Trophoblast cell (in vitro differentiated cells and primary cell): ENCODE data around the gene PCP4.

Experiments
- DNase-seq, 2 donors: peaks; one replicate each; pipeline ENCODE4 v3.0.0-alpha.2; 2016
- H2AFZ ChIP-seq: 2 replicates; pipeline ENCODE4 v1.6.1; 2013; ENCODE audit warnings: low read length, moderate library complexity, mild to moderate bottlenecking; ENCODE audit not compliant: insufficient read depth, poor library complexity
- H2AK5ac ChIP-seq: 2 replicates; pipeline ENCODE4 v1.6.1; 2013; ENCODE audit warnings: mild to moderate bottlenecking, low read length
- H2BK120ac ChIP-seq: 2 replicates; pipeline ENCODE4 v1.6.1; 2013; ENCODE audit warnings: low read length, mild to moderate bottlenecking, moderate library complexity; ENCODE audit not compliant: insufficient read depth, poor library complexity
- H2BK12ac ChIP-seq: 2 replicates; pipeline ENCODE4 v1.6.1; 2013; ENCODE audit warnings: mild to moderate bottlenecking, low read length, moderate library complexity
- H2BK5ac ChIP-seq: 2 replicates; pipeline ENCODE4 v1.6.1; 2013; ENCODE audit warnings: low read length, low read depth, moderate library complexity, mild to moderate bottlenecking; ENCODE audit not compliant: poor library complexity
- H3K14ac ChIP-seq: 2 replicates; pipeline ENCODE4 v1.6.1; 2013; ENCODE audit warnings: mild to moderate bottlenecking, low read length
- H3K18ac ChIP-seq: 2 replicates; pipeline ENCODE4 v1.6.1; 2013; ENCODE audit warnings: mild to moderate bottlenecking, low read length
- H3K23ac ChIP-seq: 2 replicates; pipeline ENCODE4 v1.6.1; 2013; ENCODE audit warnings: low read length
- H3K27ac ChIP-seq: 2 replicates; pipeline ENCODE4 v1.5.1; 2013; ENCODE audit warnings: low read depth, mild to moderate bottlenecking, inconsistent platforms, low read length, moderate library complexity
- H3K27me3 ChIP-seq: 2 replicates; pipeline ENCODE4 v1.6.1; 2013; ENCODE audit warnings: inconsistent platforms, mild to moderate bottlenecking, low read length, moderate library complexity; ENCODE audit not compliant: insufficient read depth
- H3K36me3 ChIP-seq, 2 experiments: 1 replicate in 1 of 2; 2 replicates in 1 of 2; pipeline ENCODE4 v1.6.1; 2013; ENCODE audit warnings: low read length in 2 of 2, mild to moderate bottlenecking in 2 of 2, moderate library complexity in 1 of 2; ENCODE audit not compliant: insufficient read depth in 2 of 2, control insufficient read depth in 1 of 2
- H3K4ac ChIP-seq: 2 replicates; pipeline ENCODE4 v1.6.1; 2013; ENCODE audit warnings: low read depth, mild to moderate bottlenecking, low read length, moderate library complexity
- H3K4me1 ChIP-seq, 2 experiments: 1 replicate in 1 of 2; 2 replicates in 1 of 2; pipeline ENCODE4 v1.6.1; 2013; ENCODE audit warnings: low read length in 2 of 2, mild to moderate bottlenecking in 2 of 2, moderate library complexity in 1 of 2; ENCODE audit not compliant: insufficient read depth in 2 of 2, control insufficient read depth in 1 of 2
- H3K4me2 ChIP-seq: 2 replicates; pipeline ENCODE4 v1.6.1; 2013; ENCODE audit warnings: inconsistent platforms, mild to moderate bottlenecking, low read length, moderate library complexity
- H3K4me3 ChIP-seq: 2 replicates; pipeline ENCODE4 v1.5.1; 2013; ENCODE audit warnings: mild to moderate bottlenecking, low read depth, low read length, inconsistent platforms
- H3K79me1 ChIP-seq: one replicate; pipeline ENCODE4 v1.6.1; 2013; ENCODE audit warnings: low read length
- H3K79me2 ChIP-seq: 2 replicates; pipeline ENCODE4 v1.6.1; 2013; ENCODE audit warnings: low read length, mild to moderate bottlenecking; ENCODE audit not compliant: control insufficient read depth, insufficient read depth, poor library complexity
- H3K9ac ChIP-seq: 2 replicates; pipeline ENCODE4 v1.6.1; 2013; ENCODE audit warnings: mild to moderate bottlenecking, low read length
- H3K9me3 ChIP-seq: 2 replicates; pipeline ENCODE4 v1.6.1; 2013; ENCODE audit warnings: low read depth, mild to moderate bottlenecking, control low read depth, inconsistent platforms, low read length; ENCODE audit not compliant: insufficient read depth
- H4K12ac ChIP-seq: 2 replicates; pipeline ENCODE4 v1.6.1; 2013; ENCODE audit warnings: low read depth, mild to moderate bottlenecking, low read length, moderate library complexity
- H4K8ac ChIP-seq: 2 replicates; pipeline ENCODE4 v1.6.1; 2013; ENCODE audit warnings: low read depth, mild to moderate bottlenecking, low read length, moderate library complexity
- H4K91ac ChIP-seq: one replicate; pipeline ENCODE4 v1.6.1; 2013; ENCODE audit warnings: low read depth, mild to moderate bottlenecking, low read length, moderate library complexity
- WGBS: extraction: QIAGEN DNeasy Blood & Tissue Kit; methylation state at CpG from one replicate; pipeline ENCODE4 v1.1.7; 2013; ENCODE audit warnings: missing lambda C conversion rate; ENCODE audit not compliant: insufficient read length, insufficient coverage; ENCODE audit errors: extremely low coverage; 5-methylcytosine and 5-hydroxymethylcytosine counted together

Gene PCP4

GRCh38 chr21:39908265-39908923 lies 41.2 kb downstream of the PCP4 start:
- no peaks in the 10 kb centered on the region for H3K79me1 ChIP-seq
- WGBS: no CpG with 5 or more reads among the region's 9 CpGs
- no peak overlapping the region for H3K4ac ChIP-seq
- no peak overlapping the region for H3K4me2 ChIP-seq
- no peak overlapping the region for H2AK5ac ChIP-seq
- H3K23ac ChIP-seq: no peak overlapping the region
- H3K36me3 ChIP-seq: no peaks in the 10 kb centered on the region
- no peaks in the 10 kb centered on the region for H3K27me3 ChIP-seq
- H2BK120ac ChIP-seq: no peak overlapping the region
- H2BK12ac ChIP-seq: no peak overlapping the region
- no peak overlapping the region for H2BK5ac ChIP-seq
- no peak overlapping the region for H3K18ac ChIP-seq
- no peaks in the 10 kb centered on the region for H3K9me3 ChIP-seq
- no peaks in the 10 kb centered on the region for H3K4me1 ChIP-seq
- DNase-seq: no peak
- no peak overlapping the region for H4K12ac ChIP-seq
- H4K91ac ChIP-seq: no peak overlapping the region
- H3K14ac ChIP-seq: no peak overlapping the region
- no peak overlapping the region for H4K8ac ChIP-seq
- H3K9ac ChIP-seq: peak overlapping the region; percentile 54
- no peak overlapping the region for H3K27ac ChIP-seq
- H3K4me3 ChIP-seq: no peak overlapping the region
- no peak overlapping the region for H2AFZ ChIP-seq
- H3K79me2 ChIP-seq: no peaks in the 10 kb centered on the region

GRCh38 chr21:39911286-39912199 lies 44.3 kb downstream of the PCP4 start:
- no peak overlapping the region for H3K4me2 ChIP-seq
- H2AFZ ChIP-seq: no peak overlapping the region
- no peak overlapping the region for H2AK5ac ChIP-seq
- H3K27me3 ChIP-seq: no peaks in the 10 kb centered on the region
- no peak overlapping the region for H4K91ac ChIP-seq
- no peak overlapping the region for H3K9ac ChIP-seq
- H2BK120ac ChIP-seq: no peak overlapping the region
- no peak overlapping the region for H3K27ac ChIP-seq
- no peaks in the 10 kb centered on the region for H3K79me1 ChIP-seq
- no peak overlapping the region for H3K4me3 ChIP-seq
- H3K14ac ChIP-seq: no peak overlapping the region
- H2BK5ac ChIP-seq: no peak overlapping the region
- H3K9me3 ChIP-seq: no peaks in the 10 kb centered on the region
- no peak overlapping the region for H3K18ac ChIP-seq
- H3K23ac ChIP-seq: no peak overlapping the region
- H3K36me3 ChIP-seq: no peaks in the 10 kb centered on the region
- WGBS: no CpG with 5 or more reads among the region's 10 CpGs
- peak in 1 of 2 donors; percentile 38 for DNase-seq
- H4K8ac ChIP-seq: no peak overlapping the region
- H2BK12ac ChIP-seq: no peak overlapping the region
- H3K4ac ChIP-seq: no peak overlapping the region
- H3K79me2 ChIP-seq: no peaks in the 10 kb centered on the region
- no peak overlapping the region for H4K12ac ChIP-seq
- H3K4me1 ChIP-seq: no peaks in the 10 kb centered on the region

GRCh38 chr21:39913706-39914305 lies 46.6 kb downstream of the PCP4 start:
- Histone ChIP-seq H2AFZ (no peak overlapping the region), H4K12ac (no peak overlapping the region), H3K18ac (no peak overlapping the region), H3K4me1 (no peaks in the 10 kb centered on the region), H3K27ac (no peak overlapping the region), H3K79me2 (no peaks in the 10 kb centered on the region), H3K23ac (no peak overlapping the region), H4K8ac (no peak overlapping the region), H3K4ac (no peak overlapping the region), H3K36me3 (no peaks in the 10 kb centered on the region), H2BK120ac (no peak overlapping the region), H3K79me1 (no peaks in the 10 kb centered on the region), H3K4me3 (no peak overlapping the region), H3K27me3 (no peaks in the 10 kb centered on the region), H2BK5ac (no peak overlapping the region), H3K14ac (no peak overlapping the region), H2BK12ac (no peak overlapping the region), H3K9ac (no peak overlapping the region), H4K91ac (no peak overlapping the region), H2AK5ac (no peak overlapping the region), H3K9me3 (peaks cover 1% of the 10 kb centered on the region), H3K4me2 (no peak overlapping the region)
- no peak for DNase-seq
- WGBS: no CpG with 5 or more reads among the region's 8 CpGs

- Histone ChIP-seq H3K9ac (no peak overlapping the region), H2AFZ (no peak overlapping the region), H2BK12ac (no peak overlapping the region), H3K4ac (no peak overlapping the region), H3K79me2 (no peaks in the 10 kb centered on the region), H2BK5ac (no peak overlapping the region), H3K27ac (no peak overlapping the region), H2AK5ac (no peak overlapping the region), H3K27me3 (no peaks in the 10 kb centered on the region), H3K9me3 (peaks cover 8% of the 10 kb centered on the region), H2BK120ac (no peak overlapping the region), H3K4me2 (no peak overlapping the region), H4K8ac (no peak overlapping the region), H3K36me3 (no peaks in the 10 kb centered on the region), H3K79me1 (no peaks in the 10 kb centered on the region), H3K18ac (no peak overlapping the region), H4K91ac (no peak overlapping the region), H3K14ac (no peak overlapping the region), H4K12ac (no peak overlapping the region), H3K23ac (no peak overlapping the region), H3K4me3 (no peak overlapping the region), H3K4me1 (no peaks in the 10 kb centered on the region)
- DNase-seq: no peak
- WGBS: no CpG with 5 or more reads among the region's 1 CpG
Observed at GRCh38 chr21:39915881-39916280, 48.6 kb downstream of the PCP4 start.
